ENCODE measurements around the gene USP40.

USP40 gene

DNA sequence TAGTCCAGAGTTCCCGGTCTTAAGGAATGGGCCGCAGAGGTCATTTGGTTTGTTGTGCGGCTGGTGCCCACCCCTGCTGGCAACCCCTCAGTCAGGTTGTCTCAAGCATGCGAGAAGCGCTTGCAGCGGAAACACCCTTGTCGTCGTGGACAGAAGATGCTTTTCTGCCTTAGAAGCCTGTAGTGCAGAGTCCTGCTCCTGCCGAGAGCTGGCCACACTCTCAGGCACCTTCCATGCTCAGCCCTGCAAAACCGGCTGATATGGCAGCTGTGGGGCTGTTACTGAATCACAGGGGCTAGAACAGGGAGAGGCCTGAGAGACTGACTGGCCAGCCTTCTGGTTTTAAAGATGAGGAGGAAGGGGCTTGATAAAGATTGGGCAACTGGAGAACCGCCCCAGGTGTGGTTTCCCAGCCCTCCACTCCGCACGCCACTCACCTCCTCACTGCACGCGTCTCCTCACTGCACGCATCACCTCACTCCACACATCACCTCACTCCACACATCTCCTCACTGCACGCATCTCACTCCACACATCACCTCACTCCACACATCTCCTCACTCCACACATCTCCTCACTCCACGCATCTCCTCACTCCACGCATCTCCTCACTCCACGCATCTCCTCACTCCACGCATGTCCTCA is 103.6 kb downstream of the USP40 start:
- Histone ChIP-seq H3K36me3 (peaks cover 100% of the 10 kb centered on the region), H3K27ac (no peak overlapping the region), H3K27me3 (no peaks in the 10 kb centered on the region), H3K4me1 (ENCODE audit: control insufficient read depth in 1 of 2, insufficient read depth in 1 of 2, low read depth in 1 of 2, low read length in 1 of 2) (no peaks in the 10 kb centered on the region), H3K4me3 (ENCODE audit: low read depth in 1 of 2, low read length in 1 of 2) (no peak overlapping the region), H3K9me3 (no peaks in the 10 kb centered on the region)
- no peak for TF ChIP-seq CTCF (IDR thresholded peaks at IDR 0.05)

DNA sequence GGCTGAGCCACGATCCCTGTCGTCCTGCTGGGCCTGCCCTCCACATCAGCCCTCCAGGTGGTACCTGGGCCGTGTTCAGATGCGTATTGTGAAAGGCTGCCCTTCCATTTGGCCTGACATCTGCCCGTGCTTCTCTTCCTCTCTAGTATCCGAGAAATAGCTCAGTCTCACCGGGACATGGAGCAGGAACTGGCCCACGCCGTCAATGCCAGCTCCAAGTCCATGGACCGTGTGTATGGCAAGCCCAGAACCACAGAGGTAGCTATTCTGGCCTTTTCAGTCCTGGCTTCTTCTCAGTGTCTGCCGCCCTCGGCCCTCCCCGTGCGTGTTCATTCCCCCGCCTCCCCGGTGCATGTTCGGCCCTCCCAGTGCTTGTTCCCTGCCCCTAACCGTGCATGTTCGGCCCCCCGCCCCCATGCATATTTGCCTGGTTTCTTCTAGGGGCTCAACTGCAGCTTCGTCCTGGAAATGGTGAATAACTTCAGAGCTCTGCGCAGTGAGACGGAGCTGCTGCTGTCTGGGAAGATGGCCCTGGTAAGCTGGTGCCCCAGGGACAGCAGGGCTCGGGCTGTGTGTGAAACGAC is 104.3 kb downstream of the USP40 start:
- peaks cover 100% of the 10 kb centered on the region for H3K36me3 ChIP-seq
- no peaks in the 10 kb centered on the region for H3K9me3 ChIP-seq
- no peaks in the 10 kb centered on the region for H3K27me3 ChIP-seq
- no peak overlapping the region for H3K27ac ChIP-seq
- H3K4me3 ChIP-seq (ENCODE audit: low read depth in 1 of 2, low read length in 1 of 2): no peak overlapping the region
- TF ChIP-seq CTCF (IDR thresholded peaks at IDR 0.05): no peak
- H3K4me1 ChIP-seq (ENCODE audit: control insufficient read depth in 1 of 2, insufficient read depth in 1 of 2, low read depth in 1 of 2, low read length in 1 of 2): no peaks in the 10 kb centered on the region

DNA sequence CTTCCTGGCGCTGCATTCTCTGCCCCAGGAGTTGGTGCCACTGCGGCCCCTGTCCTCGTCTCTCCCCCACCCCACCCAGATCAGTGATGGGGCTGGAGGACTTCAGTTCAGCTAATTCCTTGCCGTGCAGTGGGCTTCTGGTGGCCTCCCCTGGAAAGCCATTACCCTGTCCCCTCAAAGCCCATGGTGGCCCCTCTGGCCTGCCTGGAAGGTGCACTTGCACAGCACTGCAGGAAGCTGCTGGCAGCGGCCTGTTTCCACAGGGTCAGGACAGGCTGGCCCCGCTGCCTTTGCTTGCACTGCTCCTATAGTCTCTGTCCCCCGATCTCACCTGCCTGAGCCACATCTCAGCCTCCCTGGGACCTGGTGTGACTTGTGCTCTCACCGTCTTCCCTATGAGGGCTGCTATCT is 105.1 kb downstream of the USP40 start:
- TF ChIP-seq CTCF (IDR thresholded peaks at IDR 0.05): no peak
- H3K36me3 ChIP-seq: peaks cover 100% of the 10 kb centered on the region
- no peaks in the 10 kb centered on the region for H3K27me3 ChIP-seq
- no peaks in the 10 kb centered on the region for H3K9me3 ChIP-seq
- H3K27ac ChIP-seq: no peak overlapping the region
- no peaks in the 10 kb centered on the region for H3K4me1 ChIP-seq (ENCODE audit: control insufficient read depth in 1 of 2, insufficient read depth in 1 of 2, low read depth in 1 of 2, low read length in 1 of 2)
- H3K4me3 ChIP-seq (ENCODE audit: low read depth in 1 of 2, low read length in 1 of 2): no peak overlapping the region

GRCh38 chr2:233460726-233461441 is 105.7 kb downstream of the USP40 start:
- Histone ChIP-seq H3K4me1 (ENCODE audit: control insufficient read depth in 1 of 2, insufficient read depth in 1 of 2, low read depth in 1 of 2, low read length in 1 of 2) (no peaks in the 10 kb centered on the region), H3K27me3 (no peaks in the 10 kb centered on the region), H3K9me3 (no peaks in the 10 kb centered on the region), H3K4me3 (ENCODE audit: low read depth in 1 of 2, low read length in 1 of 2) (no peak overlapping the region), H3K27ac (no peak overlapping the region), H3K36me3 (peaks cover 100% of the 10 kb centered on the region)
- no peak for TF ChIP-seq CTCF (IDR thresholded peaks at IDR 0.05)

GRCh38 chr2:233459426-233459825 is 107.2 kb downstream of the USP40 start:
- Histone ChIP-seq H3K4me1 (ENCODE audit: control insufficient read depth in 1 of 2, insufficient read depth in 1 of 2, low read depth in 1 of 2, low read length in 1 of 2) (no peaks in the 10 kb centered on the region), H3K4me3 (ENCODE audit: low read depth in 1 of 2, low read length in 1 of 2) (no peak overlapping the region), H3K9me3 (no peaks in the 10 kb centered on the region), H3K36me3 (peaks cover 100% of the 10 kb centered on the region), H3K27me3 (no peaks in the 10 kb centered on the region), H3K27ac (no peak overlapping the region)
- TF ChIP-seq CTCF (IDR thresholded peaks at IDR 0.05): no peak

Measured in neutrophil (primary cell).